B cell (primary cell): ENCODE results near the gene MAMLD1. TPM values are rescaled to one million over a fixed set of nuclear protein-coding genes. Genes with fewer than 3 reads are reported as not detected.

ENCODE experiments used
- ATAC-seq: fragments of 200-7000 bp; cut with Tn5 transposase; one replicate; pipeline ENCODE4 v1.10.0; 2021; ENCODE audit warnings: low read depth, mild to moderate bottlenecking, moderate number of reproducible peaks, moderate library complexity
- CTCF ChIA-PET: fragments of 350-600 bp; sonication (Branson Sonifier 250); formaldehyde crosslinking; loops from one replicate; lab custom pipeline; 2021; ENCODE audit warnings: antibody characterized with exemption, inconsistent platforms; lab: Charles Lee
- POLR2A ChIA-PET: fragments of 350-600 bp; sonication (Branson Sonifier 250); formaldehyde crosslinking; loops from one replicate; lab custom pipeline; 2021; ENCODE audit warnings: antibody characterized with exemption; lab: Charles Lee
- DNase-seq: peaks from one replicate; pipeline ENCODE4 v3.0.0; 2013
- H2AFZ ChIP-seq: 2 replicates; pipeline ENCODE4 v1.6.1; 2012; ENCODE audit warnings: mild to moderate bottlenecking, low read depth, low read length; ENCODE audit not compliant: insufficient read depth, poor library complexity, severe bottlenecking
- H3K27ac ChIP-seq, 2 donors: 1 replicate in 1 of 2; 2 replicates in 1 of 2; pipeline ENCODE4 v1.5.1; 2012 to 2013; ENCODE audit warnings: low read length in 2 of 2, mild to moderate bottlenecking in 2 of 2, moderate library complexity in 1 of 2
- H3K27me3 ChIP-seq, 4 experiments: fragments of 200-600 bp in 1 of 4; sonication (generic) in 1 of 4; replicated peaks in 1 of 4; 1 replicate in 2 of 4; 2 replicates in 2 of 4; pipeline versions ENCODE4 v1.6.1 to v1.7.0; 2013 to 2016; ENCODE audit warnings: low read length in 3 of 4, mild to moderate bottlenecking in 2 of 4, mixed read lengths in 1 of 4, moderate library complexity in 1 of 4; ENCODE audit not compliant: insufficient read depth in 4 of 4, control insufficient read depth in 3 of 4; ENCODE audit errors: control extremely low read depth in 1 of 4
- H3K36me3 ChIP-seq, 2 experiments: replicated peaks in 1 of 2; 1 replicate in 1 of 2; 2 replicates in 1 of 2; pipeline versions ENCODE4 v1.6.1 to v1.7.1; 2013; ENCODE audit warnings: low read length in 1 of 2; ENCODE audit not compliant: insufficient read depth in 2 of 2, control insufficient read depth in 1 of 2; ENCODE audit errors: control extremely low read depth in 1 of 2, extremely low read depth in 1 of 2
- H3K4me1 ChIP-seq, 2 donors: fragments of 200-600 bp in 1 of 2; sonication (generic) in 1 of 2; 1 replicate in 1 of 2; 2 replicates in 1 of 2; pipeline versions ENCODE4 v1.5.1 to v1.6.1; 2013 to 2017; ENCODE audit warnings: low read length in 2 of 2; ENCODE audit not compliant: control insufficient read depth in 2 of 2, insufficient read depth in 2 of 2
- H3K4me2 ChIP-seq: replicated peaks from 2 replicates; pipeline ENCODE3; 2012; ENCODE audit warnings: mild to moderate bottlenecking, low read depth, low read length; ENCODE audit not compliant: poor library complexity, severe bottlenecking
- H3K4me3 ChIP-seq, 5 experiments: fragments of 200-600 bp in 1 of 5; sonication (generic) in 1 of 5; 1 replicate in 3 of 5; 2 replicates in 2 of 5; pipeline versions ENCODE4 v1.5.1 to v1.7.0; 2011 to 2016; ENCODE audit warnings: low read length in 4 of 5, mild to moderate bottlenecking in 4 of 5, low read depth in 2 of 5, control low read depth in 1 of 5, moderate library complexity in 1 of 5; ENCODE audit not compliant: insufficient read depth in 1 of 5; ENCODE audit errors: control extremely low read depth in 1 of 5, extremely low read depth in 1 of 5
- H3K79me2 ChIP-seq: fragments of 200-600 bp; sonication (generic); one replicate; pipeline ENCODE4 v1.6.0; 2016; ENCODE audit warnings: low read length; ENCODE audit not compliant: control insufficient read depth, insufficient read depth
- H3K9ac ChIP-seq: fragments of 200-600 bp; sonication (generic); 2 replicates; pipeline ENCODE4 v1.6.1; 2017; ENCODE audit warnings: mild to moderate bottlenecking, low read length, moderate library complexity
- H3K9me3 ChIP-seq, 3 donors: one replicate each; pipeline versions ENCODE4 v1.6.1 to v1.7.1; 2013; ENCODE audit warnings: low read length in 2 of 3; ENCODE audit not compliant: control insufficient read depth in 2 of 3, insufficient read depth in 1 of 3; ENCODE audit errors: control extremely low read depth in 1 of 3
- H4K20me1 ChIP-seq: 2 replicates; pipeline ENCODE4 v1.6.0; 2012; ENCODE audit warnings: mild to moderate bottlenecking, low read length; ENCODE audit not compliant: insufficient read depth, control insufficient read depth, poor library complexity, severe bottlenecking
- H3K27ac Mint-ChIP-seq: one replicate; pipeline ENCODE4 v1.8.0; 2021; ENCODE audit warnings: mixed read lengths
- H3K27me3 Mint-ChIP-seq: one replicate; pipeline ENCODE4 v1.8.0; 2021; ENCODE audit warnings: mixed read lengths
- H3K4me1 Mint-ChIP-seq: one replicate; pipeline ENCODE4 v1.8.0; 2021; ENCODE audit warnings: mixed read lengths
- H3K4me3 Mint-ChIP-seq: one replicate; pipeline ENCODE4 v1.8.0; 2021; ENCODE audit warnings: mixed read lengths
- H3K9me3 Mint-ChIP-seq: one replicate; pipeline ENCODE4 v1.8.0; 2022; ENCODE audit warnings: mixed read lengths; ENCODE audit not compliant: insufficient read depth
- CTCF ChIP-seq: fragments of 200-600 bp; IDR thresholded peaks from one replicate; pipeline ENCODE4 v1.8.0; 2022; ENCODE audit warnings: antibody characterized with exemption, mild to moderate bottlenecking
- EZH2 ChIP-seq: IDR thresholded peaks from 2 replicates; pipeline ENCODE4 v1.6.1; 2012; ENCODE audit warnings: borderline replicate concordance, low read depth, mild to moderate bottlenecking, moderate library complexity, low read length; ENCODE audit not compliant: insufficient read depth, poor library complexity, severe bottlenecking
- WGBS: methylation state at CpG from one replicate; pipeline ENCODE4 v1.1.5; 2013; ENCODE audit warnings: missing lambda C conversion rate; ENCODE audit not compliant: insufficient coverage; 5-methylcytosine and 5-hydroxymethylcytosine counted together
- intact Hi-C: fragments of 100-400 bp; cut with micrococcal nuclease; formaldehyde crosslinking; loops from one replicate; pipeline ENCODE4 v1.10.0; 2022
- polyA plus RNA-seq: library from polyadenylated mRNA; depleted of rRNA; stranded (reverse); fragments of >200 nt; gene quantifications from 2 replicates; pipeline ENCODE4 v1.2.3, GENCODE V29; 2012
- total RNA-seq, 2 donors: library from RNA; stranded (reverse); fragments of 120-200 nt in 1 of 2; gene quantifications; 1 replicate in 1 of 2; 2 replicates in 1 of 2; pipeline versions ENCODE4 v1.2.3 to v1.2.4, GENCODE V29; 2013 to 2022

The MAMLD1 gene
- total and polyA plus RNA-seq, 2 donors (not counting 1 experiment from before 2014, with no cell fraction given): 1.4 to 1.9 TPM

GRCh38 chrX:150540965-150541364 lies 177.8 kb downstream of the MAMLD1 start:
- no peak overlapping the region for H3K27ac Mint-ChIP-seq

GRCh38 chrX:150542846-150543229 lies 179.7 kb downstream of the MAMLD1 start:
- POLR2A ChIA-PET: no interaction called here

More at GRCh38 chrX:150540965-150541364, 177.8 kb downstream of the MAMLD1 start:
- no peak overlapping the region for H3K4me2 ChIP-seq
- H3K9me3 ChIP-seq: peaks cover 0 to 12% (median 6%) of the 10 kb centered on the region in 3 donors
- WGBS: 93% methylated on average over 4 of the region's 6 CpGs
- H2AFZ ChIP-seq: no peak overlapping the region
- no peak overlapping the region for H3K4me3 ChIP-seq
- no peaks in the 10 kb centered on the region for H3K27me3 ChIP-seq
- ChIA-PET POLR2A (no interaction called here), CTCF (no interaction called here)
- no peaks in the 10 kb centered on the region for H3K9me3 Mint-ChIP-seq
- H3K27ac ChIP-seq: no peak overlapping the region
- H3K79me2 ChIP-seq: no peaks in the 10 kb centered on the region
- no peak overlapping the region for H3K4me3 Mint-ChIP-seq
- TF ChIP-seq EZH2 (no peak), CTCF (no peak)
- no peaks in the 10 kb centered on the region for H3K36me3 ChIP-seq
- no peak overlapping the region for H3K9ac ChIP-seq
- intact Hi-C loops: no loop called here
- DNase-seq (no peak), ATAC-seq (no peak)
- peaks cover 18 to 28% of the 10 kb centered on the region in 2 donors for H3K4me1 ChIP-seq
- peaks cover 2% of the 10 kb centered on the region for H3K27me3 Mint-ChIP-seq
- no peaks in the 10 kb centered on the region for H4K20me1 ChIP-seq
- peaks cover 21% of the 10 kb centered on the region for H3K4me1 Mint-ChIP-seq

More at GRCh38 chrX:150542846-150543229, 179.7 kb downstream of the MAMLD1 start:
- TF ChIP-seq EZH2: no peak
- TF ChIP-seq CTCF: no peak
- Mint-ChIP-seq H3K27me3 (no peaks in the 10 kb centered on the region), H3K4me1 (peaks cover 33% of the 10 kb centered on the region), H3K27ac (peak overlapping the region; percentile 15), H3K9me3 (no peaks in the 10 kb centered on the region), H3K4me3 (peak overlapping the region; percentile 29)
- DNase-seq: peak; percentile 15
- Histone ChIP-seq H3K79me2 (no peaks in the 10 kb centered on the region), H3K27me3 (no peaks in the 10 kb centered on the region), H3K9ac (no peak overlapping the region), H4K20me1 (no peaks in the 10 kb centered on the region), H3K4me2 (peak overlapping the region; percentile 47), H3K9me3 (peaks cover 0 to under 1% (median 0%) of the 10 kb centered on the region in 3 donors), H3K4me3 (no peak overlapping the region), H3K36me3 (no peaks in the 10 kb centered on the region), H3K4me1 (peaks cover 26 to 42% of the 10 kb centered on the region in 2 donors), H3K27ac (no peak overlapping the region), H2AFZ (no peak overlapping the region)
- intact Hi-C loops: no loop called here
- no peak for ATAC-seq
- CTCF ChIA-PET: no interaction called here
- WGBS: 60% methylated on average over 3 of the region's 4 CpGs
